ENCODE data around the gene ZDHHC6. TPM values are rescaled to one million over a fixed set of nuclear protein-coding genes. Genes with fewer than 3 reads are reported as not detected.
"Not testable (repeated sequence)": the region's sequence is repeated elsewhere in the genome, so short reads cannot be mapped to it uniquely, and the experiment has no call there.

ZDHHC6 gene
- polyA plus RNA-seq, 1 donor, result 87.7 TPM

DNA sequence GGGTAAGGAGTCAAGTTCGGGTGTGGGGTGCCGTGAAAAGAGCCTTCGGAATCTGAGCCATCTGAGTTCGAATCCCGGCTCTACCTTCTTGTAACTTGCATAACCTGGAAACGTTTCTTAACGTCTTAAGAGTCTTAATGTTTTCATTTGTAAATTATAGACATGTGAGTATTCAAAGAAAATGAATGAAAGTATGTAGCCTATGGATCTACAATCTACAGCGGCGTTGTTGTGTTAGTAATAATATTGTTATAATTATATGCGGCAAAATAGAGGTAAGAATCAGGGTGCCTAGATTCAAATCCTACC is 860 bp upstream of the ZDHHC6 start:
- no peak for DNase-seq

DNA sequence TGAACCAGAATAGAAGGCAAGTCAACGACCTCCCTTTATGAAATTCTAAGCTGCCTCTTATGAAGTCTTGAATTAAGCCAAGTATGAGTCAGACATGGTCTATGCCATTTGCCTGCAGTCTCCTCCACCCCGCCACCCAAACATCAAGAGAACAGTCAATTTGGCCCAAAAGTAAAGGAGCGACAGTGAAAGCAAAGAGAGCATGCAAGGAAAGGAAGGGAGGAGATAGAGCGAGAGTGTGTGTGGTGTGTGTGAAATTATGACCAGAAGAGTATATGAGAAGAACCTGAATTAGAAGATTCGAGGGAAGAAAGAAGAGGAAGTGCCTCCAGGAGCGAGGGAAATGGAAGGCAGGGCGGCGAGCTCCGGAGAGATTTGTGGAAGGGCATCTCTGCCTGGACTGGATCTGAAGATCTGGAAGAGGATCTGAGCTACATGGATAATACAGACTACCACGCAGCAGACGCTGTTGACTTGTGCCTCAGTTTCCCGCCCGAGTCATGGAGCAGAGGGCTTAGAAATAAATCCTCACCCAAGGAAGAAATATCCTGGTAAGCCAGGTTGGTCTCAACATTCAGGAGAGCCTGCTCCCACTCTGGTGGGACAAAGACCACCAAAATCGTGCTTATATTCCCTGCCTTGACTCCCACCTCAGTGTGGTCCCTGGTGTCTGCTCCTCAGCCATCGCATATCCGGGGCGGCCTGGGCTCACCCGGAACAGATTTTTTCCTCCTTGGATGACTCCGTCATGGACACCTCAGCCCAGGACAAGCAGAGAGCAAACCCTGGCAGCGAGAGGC is 459 bp downstream of the ZDHHC6 start:
- DNase-seq, result no peak

DNA sequence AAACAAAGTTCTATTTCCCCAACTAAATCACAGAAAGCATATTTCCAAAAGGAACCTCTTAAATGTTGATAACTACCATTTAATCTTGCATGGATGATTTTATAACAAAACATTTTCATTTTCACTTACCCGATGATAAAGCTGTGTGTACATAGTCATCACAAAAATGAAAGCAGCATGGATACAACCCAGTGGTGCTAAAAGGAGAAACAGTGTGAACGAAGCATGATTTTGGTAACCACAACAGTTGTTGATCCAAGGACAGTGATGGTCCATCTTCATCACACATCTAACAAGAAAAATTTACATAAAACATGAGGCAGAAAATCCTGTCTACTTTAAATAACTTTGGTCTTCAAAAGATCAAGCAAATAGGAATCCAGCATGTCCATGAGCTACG is 4.7 kb downstream of the ZDHHC6 start:
- no peak for DNase-seq

DNA sequence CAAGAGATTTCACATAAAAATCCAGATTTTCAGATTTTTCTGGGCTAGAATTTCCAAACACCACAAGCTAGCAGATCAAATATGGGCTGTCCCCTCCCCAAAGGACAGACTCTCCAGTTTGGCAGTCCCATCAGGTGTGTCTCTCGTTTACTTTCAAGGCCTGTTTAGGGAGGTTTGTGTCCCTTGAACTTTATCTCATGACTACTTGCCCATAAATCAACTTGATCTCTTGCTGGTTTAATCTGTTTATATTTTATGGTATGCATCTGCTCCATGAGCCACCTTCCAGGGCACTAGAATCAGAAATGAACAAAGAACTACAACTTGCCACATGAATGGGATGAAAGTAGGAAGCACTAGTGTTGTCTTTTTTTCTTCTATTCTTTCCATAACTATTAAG is 5.2 kb downstream of the ZDHHC6 start:
- DNase-seq, result no peak

DNA sequence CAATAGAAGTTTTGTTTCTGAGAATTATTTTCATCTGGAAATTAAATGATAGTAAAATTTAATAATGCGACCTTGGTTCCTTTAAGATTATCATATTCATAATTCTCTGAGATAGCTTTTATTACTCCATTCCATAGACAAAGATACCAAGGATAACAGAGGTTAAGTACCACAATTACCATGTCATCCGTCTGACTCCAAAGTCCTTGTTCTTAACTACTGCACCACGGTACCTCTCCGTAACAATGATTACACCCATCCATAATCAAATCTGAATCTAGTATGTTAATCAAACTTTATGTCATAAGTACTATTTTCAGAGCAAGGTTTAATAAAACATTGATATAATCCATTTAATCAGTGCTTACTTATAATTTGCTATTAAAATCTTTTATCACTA is 8.4 kb downstream of the ZDHHC6 start:
- DNase-seq, result no peak

DNA sequence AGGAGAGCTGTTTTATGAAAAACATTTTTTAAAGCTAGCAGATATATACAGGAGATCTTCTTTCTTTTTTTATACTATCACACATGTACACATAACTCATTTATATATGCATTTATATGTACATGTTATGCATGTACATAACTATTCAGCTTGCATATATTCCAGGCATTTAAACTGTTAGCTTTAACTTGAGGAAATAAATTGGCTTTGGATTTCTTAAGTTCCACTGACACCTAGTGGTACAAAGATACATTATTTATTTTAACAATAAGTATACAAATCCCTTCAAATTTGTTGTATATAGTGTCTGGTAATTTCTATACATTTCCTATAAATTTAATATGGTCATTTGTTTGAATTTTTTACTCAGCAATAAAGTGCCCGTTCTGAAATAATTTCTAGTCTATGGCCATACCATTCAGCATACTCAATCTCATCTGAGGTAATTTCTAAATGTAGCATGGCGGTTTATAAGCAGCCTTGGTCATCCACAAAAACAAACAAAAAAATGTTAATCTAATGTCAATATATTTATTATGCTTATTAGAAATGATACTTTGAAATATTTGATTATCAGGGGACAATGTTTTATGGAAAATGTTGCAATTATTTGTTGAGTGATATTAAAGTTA is 11.6 kb downstream of the ZDHHC6 start:
- DNase-seq, result peak; percentile 39

DNA sequence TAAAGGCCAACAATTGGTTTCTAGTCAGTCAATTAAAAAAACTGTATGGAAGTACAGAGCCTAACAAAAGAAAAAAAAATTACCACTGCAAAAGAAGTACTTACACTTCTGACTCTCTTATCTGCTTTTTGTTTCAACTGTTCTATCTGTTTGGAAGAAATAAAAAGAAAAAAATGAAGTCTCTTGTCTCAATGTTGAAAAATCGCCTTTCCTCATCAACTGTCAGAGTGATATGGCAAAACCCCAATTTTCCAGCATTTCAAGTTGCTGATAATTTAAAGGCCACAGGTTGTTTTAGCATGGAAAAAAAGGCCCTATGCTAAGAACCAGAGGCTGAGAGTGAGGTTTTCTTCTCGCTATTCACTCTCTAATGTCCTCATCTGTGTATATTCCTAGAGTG is 13.6 kb downstream of the ZDHHC6 start:
- no peak for DNase-seq

DNA sequence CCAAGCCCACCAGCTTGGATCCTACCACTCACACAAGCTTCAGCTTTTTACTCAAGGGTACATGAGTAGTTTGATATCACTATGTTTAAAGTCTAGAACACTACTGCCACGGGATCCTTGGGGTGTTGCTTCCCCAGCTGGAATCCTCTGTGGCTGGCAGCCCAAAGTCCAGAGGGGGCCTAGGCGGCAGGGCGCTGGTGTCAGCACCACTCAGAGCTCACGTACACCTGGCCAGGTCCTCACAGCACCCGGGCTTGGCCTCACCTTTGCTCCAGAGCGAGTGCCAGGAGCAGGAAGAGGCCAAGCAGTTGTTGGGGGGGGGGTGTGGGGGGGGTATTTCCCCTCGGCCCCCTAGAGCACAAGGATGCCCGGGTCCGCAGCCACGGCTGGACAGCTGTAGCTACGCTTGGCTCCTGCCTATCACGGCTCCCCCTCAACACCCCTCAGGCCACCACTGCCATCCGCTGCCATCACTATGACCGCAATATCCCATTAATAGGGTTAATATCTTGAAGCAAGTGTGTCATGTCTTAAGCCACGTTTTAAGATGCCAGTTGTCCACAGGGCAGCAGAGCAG is 17.0 kb downstream of the ZDHHC6 start:
- DNase-seq, result no peak

DNA sequence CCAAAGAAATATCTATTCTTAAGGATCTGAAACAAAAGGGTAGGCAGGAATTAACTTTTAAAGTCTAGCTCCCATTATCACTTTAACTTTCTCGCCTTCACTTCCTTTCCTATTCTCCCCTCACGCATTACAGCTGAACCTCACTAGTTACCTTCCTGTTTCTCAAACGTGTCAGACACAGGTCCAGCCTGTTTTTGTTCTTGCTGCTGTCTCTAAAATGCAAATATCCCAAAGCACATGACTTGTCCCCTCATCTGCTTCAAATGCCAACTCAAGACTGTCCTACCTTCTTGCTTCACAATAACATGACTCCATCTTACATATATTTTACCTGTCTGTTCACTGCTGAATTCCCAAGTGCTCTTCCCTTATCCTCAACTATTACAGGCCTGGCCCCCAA is 17.6 kb downstream of the ZDHHC6 start:
- no peak for DNase-seq

DNA sequence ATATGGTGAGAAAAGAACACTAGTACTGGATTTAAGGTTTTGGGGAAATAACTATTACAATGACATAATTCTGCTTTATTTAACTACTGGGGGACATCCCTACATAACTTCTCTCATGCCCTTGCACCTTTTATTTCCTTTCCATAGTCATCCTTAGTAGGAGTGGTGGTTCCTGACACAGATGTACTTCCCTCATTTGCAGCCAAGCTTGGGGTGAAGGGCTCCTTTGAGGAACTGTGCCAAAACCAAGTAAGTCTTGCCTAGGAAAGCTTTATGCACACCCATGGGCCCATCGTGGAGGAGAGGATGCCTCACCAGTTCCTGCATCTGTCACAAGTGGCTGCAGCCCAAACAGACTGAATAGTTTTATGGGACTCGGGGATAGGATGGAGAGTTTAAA is 20.6 kb downstream of the ZDHHC6 start:
- DNase-seq, result no peak

DNA sequence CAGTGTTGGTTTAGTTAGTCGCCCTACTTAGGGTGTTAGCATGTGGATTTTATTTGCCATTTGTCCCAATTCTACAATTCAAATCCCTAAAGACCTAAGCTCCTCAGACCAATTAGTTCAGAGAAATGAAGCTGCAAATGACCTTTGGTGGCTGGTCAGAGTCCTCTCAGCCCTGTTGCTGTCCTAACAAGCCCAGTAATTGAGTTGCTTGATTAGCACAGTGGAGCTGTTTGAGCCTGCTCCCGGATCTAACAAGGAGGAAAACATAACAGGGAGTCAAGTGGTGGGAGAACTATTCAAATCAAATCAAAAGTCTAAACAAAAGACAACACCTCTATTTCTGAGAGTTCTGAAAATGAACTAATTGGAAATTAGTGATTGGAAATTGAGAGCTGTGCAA is 22.1 kb downstream of the ZDHHC6 start:
- DNase-seq, result no peak

DNA sequence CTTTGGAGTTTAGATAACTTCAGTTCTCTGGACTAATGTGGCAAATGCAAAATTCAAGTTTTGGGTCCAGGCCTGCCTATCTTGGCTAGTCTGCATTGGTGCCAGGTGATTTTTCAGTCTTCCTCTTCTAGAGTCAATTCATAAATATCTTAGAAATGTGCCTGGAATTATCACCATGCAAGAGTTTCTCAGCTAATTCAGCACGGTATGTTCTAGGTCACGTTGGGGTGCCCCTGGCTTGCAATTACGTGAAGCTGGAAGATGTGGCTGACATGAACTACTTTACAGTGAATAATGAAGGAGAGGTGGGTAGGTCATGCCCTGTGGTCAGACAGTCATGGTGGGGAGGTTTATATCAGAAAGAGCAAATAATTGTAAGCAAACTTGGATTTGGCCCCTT is 25.0 kb downstream of the ZDHHC6 start:
- DNase-seq, result no peak

DNA sequence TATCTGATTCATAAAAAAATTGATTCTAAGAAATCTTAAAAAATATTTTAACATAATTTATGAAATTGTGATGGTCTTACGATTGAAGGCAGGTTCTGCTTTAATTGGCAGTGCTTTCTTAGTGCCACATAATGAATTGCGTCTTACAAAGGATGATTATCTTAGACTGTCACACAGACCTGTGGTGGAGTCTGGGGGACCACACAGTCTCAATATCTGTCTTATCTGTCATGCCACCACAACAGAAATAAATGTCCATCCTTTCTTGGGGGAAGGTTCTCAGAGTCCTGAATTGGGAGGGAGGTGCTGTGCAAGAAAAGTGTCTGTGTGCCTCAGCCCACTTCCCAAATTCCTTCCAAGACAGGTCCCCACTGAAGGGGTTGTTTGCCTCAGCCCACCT is 34.0 kb downstream of the ZDHHC6 start:
- DNase-seq, result no peak

DNA sequence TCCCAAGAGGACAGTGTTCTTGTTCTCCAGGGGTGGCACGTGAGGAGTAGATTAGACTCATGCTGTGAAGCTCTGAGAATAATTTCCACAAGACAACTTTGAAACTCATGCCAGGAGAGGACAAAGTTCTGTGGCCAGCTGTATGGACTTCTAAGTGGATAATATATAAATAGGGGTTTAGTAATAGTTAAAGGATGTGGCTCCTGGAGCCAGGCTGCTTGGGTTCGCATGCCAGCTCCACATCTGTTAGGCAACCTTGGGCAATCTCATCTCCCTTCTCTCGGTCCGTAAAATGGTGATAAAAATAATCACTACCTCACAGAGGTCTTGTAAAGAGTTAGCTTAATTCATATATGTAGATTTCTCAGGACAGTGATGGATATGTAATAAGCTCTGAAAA is 37.0 kb downstream of the ZDHHC6 start:
- no peak for DNase-seq

DNA sequence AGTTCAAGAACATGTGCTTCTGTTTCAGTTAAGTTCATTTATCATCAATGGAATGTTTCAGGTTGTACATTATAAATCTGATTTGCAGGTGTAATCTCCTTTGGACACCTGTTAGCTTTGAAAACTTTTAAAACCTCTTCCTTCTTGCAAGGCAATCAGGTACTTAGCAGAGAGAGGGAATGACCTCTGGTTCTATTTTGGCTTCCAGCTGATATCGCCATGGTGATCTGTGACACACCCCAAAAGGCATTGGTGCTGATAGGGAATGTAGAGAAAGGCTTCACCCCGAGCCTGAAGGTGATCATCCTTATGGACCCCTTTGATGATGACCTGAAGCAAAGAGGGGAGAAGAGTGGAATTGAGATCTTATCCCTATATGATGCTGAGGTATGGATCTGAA is 37.4 kb downstream of the ZDHHC6 start:
- no peak for DNase-seq

DNA sequence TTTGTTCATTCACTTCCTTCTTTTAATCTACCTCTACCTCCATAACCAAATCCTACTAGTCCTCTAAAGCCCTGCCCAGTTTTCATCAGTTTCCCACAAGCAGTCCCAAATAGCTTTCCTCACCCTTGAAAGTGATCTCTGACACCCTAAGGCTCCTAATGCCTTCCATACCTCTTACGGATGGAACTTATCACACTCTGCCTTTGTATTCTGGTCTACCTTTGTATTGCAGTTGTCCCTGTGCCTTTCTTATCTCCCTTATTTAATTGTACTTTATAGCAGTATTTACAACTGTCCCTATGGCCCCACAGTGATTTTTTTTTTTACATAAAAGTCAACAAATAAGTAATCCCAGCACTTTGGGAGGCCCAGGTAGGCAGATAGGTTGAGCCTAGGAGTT is 39.0 kb downstream of the ZDHHC6 start:
- DNase-seq, result no peak

DNA sequence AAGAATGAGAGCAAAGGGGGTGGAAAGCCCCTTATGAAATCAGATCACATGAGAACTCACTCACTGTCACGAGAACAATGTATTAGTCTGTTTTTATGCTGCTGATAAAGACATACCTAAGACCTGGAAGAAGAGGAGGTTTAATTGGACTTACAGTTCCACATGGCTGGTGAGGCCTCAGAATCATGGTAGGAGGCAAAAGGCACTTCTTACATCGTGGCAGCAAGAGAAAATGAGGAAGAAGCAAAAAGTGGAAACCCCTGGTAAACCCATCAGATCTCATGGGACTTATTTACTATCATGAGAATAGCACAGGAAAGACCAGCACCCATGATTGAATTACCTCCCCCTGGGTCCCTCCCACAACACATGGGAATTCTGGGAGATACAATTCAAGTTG is 39.9 kb downstream of the ZDHHC6 start:
- not testable (repeated sequence) for DNase-seq

DNA sequence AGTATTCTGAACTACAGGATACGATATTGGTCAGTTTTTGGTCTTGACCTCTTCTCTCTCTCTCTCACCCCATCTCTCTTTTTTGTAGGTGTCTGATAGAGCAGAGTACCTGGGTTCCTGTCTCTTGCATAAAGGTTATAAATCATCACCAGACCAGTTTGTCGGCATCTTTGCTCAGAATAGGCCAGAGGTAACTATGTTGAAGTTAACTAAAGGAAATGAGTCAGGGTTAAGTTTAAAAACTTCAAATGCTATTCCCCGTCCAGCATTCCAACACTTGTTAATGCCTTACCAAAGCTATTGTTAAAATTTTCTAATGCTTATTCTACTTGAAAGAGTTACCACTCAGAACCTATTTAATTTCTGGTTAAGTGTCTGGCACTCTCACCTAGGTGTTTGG is 42.1 kb downstream of the ZDHHC6 start:
- no peak for DNase-seq

DNA sequence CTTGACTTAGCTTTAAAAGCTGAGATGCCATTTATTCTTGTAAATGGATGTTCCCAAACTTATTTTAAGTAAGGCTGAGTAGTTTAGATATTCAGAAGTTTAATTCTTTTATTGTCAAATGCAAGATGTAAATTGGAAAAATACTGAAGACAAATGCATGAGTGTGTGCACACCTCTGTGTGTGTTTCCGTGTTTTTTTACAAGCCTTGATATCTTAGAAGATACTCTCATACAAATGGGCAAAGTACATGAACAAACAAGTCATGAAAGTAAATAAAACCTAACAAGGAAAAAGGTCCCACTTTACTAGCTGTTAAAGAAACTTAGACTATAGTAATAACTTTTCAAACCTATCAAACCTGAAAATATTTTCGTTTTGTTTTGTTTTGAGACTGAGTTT is 43.8 kb downstream of the ZDHHC6 start:
- no peak for DNase-seq

DNA sequence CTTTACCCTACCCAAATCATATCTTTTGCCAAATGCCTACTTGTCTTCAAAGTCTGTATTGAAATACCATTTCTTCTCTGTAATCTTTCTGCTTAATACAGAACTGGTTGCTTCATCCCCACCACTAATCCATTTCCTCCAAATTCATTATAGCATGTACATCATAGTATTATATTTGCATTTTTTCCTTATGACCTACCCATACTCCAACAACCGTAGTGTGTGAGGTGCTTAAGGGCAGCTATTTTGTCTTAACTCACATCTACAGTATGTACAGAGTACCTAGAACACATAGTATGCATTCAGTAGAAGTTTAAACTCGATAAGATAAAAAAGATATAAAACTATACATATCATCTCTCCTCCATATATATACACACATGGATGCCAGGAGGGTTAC is 49.1 kb downstream of the ZDHHC6 start:
- DNase-seq, result no peak

DNA sequence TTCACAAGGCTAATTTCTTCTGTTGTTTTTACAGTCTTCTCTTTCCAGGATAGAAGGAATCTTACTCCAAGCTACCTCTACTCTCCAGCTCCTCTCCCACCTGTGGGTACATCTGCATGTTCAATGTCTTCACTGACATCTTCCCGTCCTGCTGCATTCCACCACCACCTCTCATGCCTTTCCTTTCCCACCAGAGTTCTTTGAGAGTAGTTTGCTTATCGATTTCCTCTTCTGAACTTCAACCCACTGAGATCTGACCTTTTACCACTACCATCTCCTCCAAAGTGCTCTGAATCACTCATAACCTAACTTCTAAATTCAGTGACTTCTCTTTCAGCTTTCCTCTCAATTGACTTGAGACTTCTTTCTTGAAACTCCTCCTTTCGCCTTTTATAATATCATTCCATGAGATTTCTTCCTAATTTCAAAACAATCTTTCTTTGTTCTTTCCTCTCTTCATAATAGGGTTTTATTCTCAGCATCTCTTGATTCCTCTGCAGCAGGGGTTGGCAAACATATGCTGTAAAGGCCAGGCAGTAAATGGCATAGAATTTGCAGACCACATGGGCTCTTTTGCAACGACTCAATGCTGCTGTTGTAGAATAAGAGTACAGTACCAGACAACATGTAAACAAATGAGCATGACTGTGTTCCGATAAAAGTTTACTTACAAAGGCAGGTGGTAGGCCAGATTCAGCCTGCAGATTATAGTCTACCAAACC is 50.7 kb downstream of the ZDHHC6 start:
- DNase-seq, result no peak

DNA sequence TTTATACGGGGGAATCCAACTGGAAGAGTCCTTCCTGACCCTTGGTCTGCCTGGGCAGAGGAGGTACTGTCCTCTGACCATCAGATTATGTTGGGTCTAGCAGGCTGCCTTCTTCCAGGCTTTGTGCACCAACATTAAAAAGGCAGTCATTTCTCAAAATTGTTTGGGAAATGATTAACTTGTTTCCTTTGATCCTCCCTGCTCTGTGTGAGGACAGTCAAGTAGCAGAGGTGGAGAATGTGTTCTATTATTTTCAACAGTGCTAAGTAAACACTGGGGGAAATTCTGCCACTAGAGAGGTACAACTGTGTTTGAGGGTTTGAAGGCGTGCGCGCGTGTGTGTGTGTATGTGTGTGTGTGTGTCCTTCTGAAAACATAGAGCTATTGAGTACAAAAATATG is 52.2 kb downstream of the ZDHHC6 start:
- DNase-seq, result no peak

DNA sequence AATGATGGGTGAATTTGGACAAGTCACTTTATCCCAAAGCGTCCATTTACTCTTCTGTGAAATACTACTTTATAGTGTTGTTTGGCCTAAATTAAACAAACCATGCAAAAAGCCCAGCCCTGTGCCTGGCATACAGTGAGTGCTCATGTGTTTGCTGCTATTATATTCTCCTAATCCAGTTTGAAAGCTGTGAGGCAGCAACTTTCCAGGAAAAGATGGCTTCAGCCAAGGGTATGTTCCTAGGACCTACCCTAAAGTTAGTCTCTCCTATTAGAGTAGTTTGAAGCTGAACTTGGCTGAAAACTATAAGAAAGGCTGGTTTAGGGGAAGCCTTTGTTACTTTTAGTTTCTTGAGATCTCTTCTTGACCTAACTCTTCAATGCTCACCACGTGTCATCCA is 52.9 kb downstream of the ZDHHC6 start:
- DNase-seq, result no peak
